HepG2 (cell line): Measurements from ENCODE around the gene NLRC4. TPM values are rescaled to one million over a fixed set of nuclear protein-coding genes. Genes with fewer than 3 reads are reported as not detected.

ENCODE experiments used
- ATAC-seq: fragments of 200-7000 bp; cut with Tn5 transposase; 3 replicates; pipeline ENCODE4 v1.9.1; 2020; ENCODE audit warnings: mild to moderate bottlenecking, moderate library complexity
- BruUV-seq: library from RNA; stranded (reverse); fragments of 400-500 nt; replicated peaks from 2 replicates; lab custom pipeline; 2021; lab: Mats Ljungman, UMichigan
- CTCF ChIA-PET: fragments of 300-600 bp; formaldehyde crosslinking; extraction: SDS; loops from one replicate; lab custom pipeline; 2021; ENCODE audit warnings: low total read pairs, inconsistent platforms, low intra/inter-chr PET ratio; lab: Yijun Ruan, JAX
- POLR2A ChIA-PET: fragments of 350-600 bp; sonication (Branson Sonifier 250); formaldehyde crosslinking; loops from one replicate; lab custom pipeline; 2020; ENCODE audit warnings: antibody characterized with exemption, inconsistent platforms; lab: Yijun Ruan, JAX
- DNase-seq: peaks from one replicate; pipeline ENCODE4 v3.0.0-alpha.2; 2015; ENCODE audit warnings: low spot score
- FAIRE-seq: peaks from 3 replicates; lab custom pipeline; 2011; peaks lifted over from hg19 to GRCh38; lab: Jason Lieb, UNC
- H2AFZ ChIP-seq: one replicate; pipeline ENCODE4 v1.6.1; 2011; ENCODE audit warnings: low read length, inconsistent platforms
- H3K27ac ChIP-seq: fragments of 300-600 bp; 3 replicates; pipeline ENCODE4 v1.8.0; 2011; ENCODE audit warnings: mixed run types, mild to moderate bottlenecking, mixed read lengths, low read length, inconsistent platforms; ENCODE audit not compliant: insufficient read depth; ENCODE audit errors: extremely low read length
- H3K27me3 ChIP-seq, 2 experiments: fragments of 200-600 bp in 1 of 2; 2 replicates in 1 of 2; 3 replicates in 1 of 2; pipeline versions ENCODE4 v1.6.0 to v1.8.0; 2011; ENCODE audit warnings: low read length in 2 of 2, mild to moderate bottlenecking in 2 of 2, moderate library complexity in 2 of 2, inconsistent platforms in 1 of 2; ENCODE audit not compliant: insufficient read depth in 2 of 2, control insufficient read depth in 1 of 2
- H3K36me3 ChIP-seq, 2 experiments: fragments of 200-600 bp in 1 of 2; replicated peaks in 1 of 2; 2 replicates in 1 of 2; 3 replicates in 1 of 2; pipeline versions ENCODE4 v1.5.1 to v1.8.0; 2011; ENCODE audit warnings: low read length in 2 of 2, inconsistent platforms in 1 of 2; ENCODE audit not compliant: insufficient read depth in 2 of 2, control insufficient read depth in 1 of 2
- H3K4me1 ChIP-seq: 2 replicates; pipeline ENCODE4 v1.5.1; 2012; ENCODE audit warnings: low read length, inconsistent platforms; ENCODE audit not compliant: insufficient read depth
- H3K4me2 ChIP-seq: 2 replicates; pipeline ENCODE4 v1.6.0; 2011; ENCODE audit warnings: low read depth, low read length, inconsistent platforms
- H3K4me3 ChIP-seq, 3 experiments: fragments of 200-600 bp in 1 of 3; sonication (generic), shearing (Covaris generic) in 1 of 3; replicated peaks in 1 of 3; 2 replicates each; pipeline ENCODE4 v1.5.1; 2011 to 2016; ENCODE audit warnings: low read length in 3 of 3, inconsistent platforms in 2 of 3, low read depth in 2 of 3, mild to moderate bottlenecking in 2 of 3, control low read depth in 1 of 3, mixed read lengths in 1 of 3; ENCODE audit not compliant: insufficient read depth in 1 of 3
- H3K79me2 ChIP-seq: one replicate; pipeline ENCODE4 v1.6.1; 2011; ENCODE audit warnings: low read length, inconsistent platforms; ENCODE audit not compliant: insufficient read depth
- H3K9ac ChIP-seq: 2 replicates; pipeline ENCODE4 v1.6.0; 2011; ENCODE audit warnings: mild to moderate bottlenecking, low read depth, low read length, inconsistent platforms; ENCODE audit not compliant: insufficient read depth
- H3K9me3 ChIP-seq: 2 replicates; pipeline ENCODE4 v1.5.1; 2012; ENCODE audit warnings: mild to moderate bottlenecking, low read length
- H4K20me1 ChIP-seq: 2 replicates; pipeline ENCODE4 v1.6.0; 2011; ENCODE audit warnings: inconsistent platforms, mild to moderate bottlenecking, low read length, moderate library complexity; ENCODE audit not compliant: insufficient read depth
- ARNTL ChIP-seq: sonication (generic); formaldehyde crosslinking; IDR thresholded peaks from 2 replicates; pipeline ENCODE4 v1.4.0; 2020; ENCODE audit warnings: mild to moderate bottlenecking, missing genetic modification reagents
- HINFP ChIP-seq: sonication (generic); formaldehyde crosslinking; IDR thresholded peaks from 2 replicates; pipeline ENCODE4 v1.4.0; 2020; ENCODE audit warnings: low read depth, mild to moderate bottlenecking, missing genetic modification reagents
- MAF1 ChIP-seq: sonication (generic); formaldehyde crosslinking; IDR thresholded peaks from 2 replicates; pipeline ENCODE4 v1.5.0; 2020; ENCODE audit warnings: missing genetic modification reagents, borderline replicate concordance
- PCBP1 ChIP-seq: fragments of 200-400 bp; formaldehyde crosslinking; IDR thresholded peaks from 2 replicates; pipeline ENCODE4 v1.6.1; 2017; ENCODE audit warnings: mild to moderate bottlenecking, low read depth, low read length, borderline replicate concordance
- ZBTB2 ChIP-seq: sonication (generic); formaldehyde crosslinking; IDR thresholded peaks from 2 replicates; pipeline ENCODE4 v1.8.0; 2022; ENCODE audit warnings: low read depth, missing genetic modification reagents
- ZFP62 ChIP-seq: sonication (generic); formaldehyde crosslinking; IDR thresholded peaks from 2 replicates; pipeline ENCODE4 v1.4.0; 2020; ENCODE audit warnings: missing genetic modification reagents
- ZNF558 ChIP-seq: sonication (generic); formaldehyde crosslinking; IDR thresholded peaks from 2 replicates; pipeline ENCODE4 v1.9.0; 2022; ENCODE audit warnings: mild to moderate bottlenecking, missing genetic modification reagents, borderline replicate concordance
- ZNF563 ChIP-seq: sonication (generic); formaldehyde crosslinking; IDR thresholded peaks from 2 replicates; pipeline ENCODE4 v1.8.0; 2022; ENCODE audit warnings: mild to moderate bottlenecking, moderate library complexity, missing genetic modification reagents
- ZNF687 ChIP-seq: sonication (generic); formaldehyde crosslinking; IDR thresholded peaks from 2 replicates; pipeline ENCODE4 v1.5.1; 2020; ENCODE audit warnings: mild to moderate bottlenecking, missing genetic modification reagents, moderate library complexity
- WGBS: methylation state at CpG from one replicate; pipeline ENCODE4 v1.1.6; 2017; ENCODE audit warnings: low lambda C conversion rate; 5-methylcytosine and 5-hydroxymethylcytosine counted together
- in situ Hi-C: cut with HindIII; loops from 2 replicates; pipeline ENCODE4 v1.10.0; 2017; ENCODE audit warnings: low pct_unique_long_range_greater_than_20kb; ENCODE audit not compliant: extremely low pct_ligation_motif_present
- intact Hi-C: fragments of 100-400 bp; cut with micrococcal nuclease; formaldehyde crosslinking; loops from one replicate; pipeline ENCODE4 v1.10.0; 2022; ENCODE audit not compliant: unreplicated experiment
- polyA plus RNA-seq, 8 experiments: library from polyadenylated mRNA; depleted of rRNA in 3 of 8; stranded (reverse) in 7 of 8; unstranded in 1 of 8; fragments of >200 nt; fragmentation: Illumina TruSeq in 4 of 8; extraction: Trizol in 4 of 8; gene quantifications; 2 replicates each; pipeline versions ENCODE4 v1.2.1 to v1.2.3, GENCODE V29; 2011 to 2016; ENCODE audit warnings: low read depth in 4 of 8, missing spikeins in 1 of 8, mixed read lengths in 1 of 8; ENCODE audit not compliant: insufficient read depth in 1 of 8
- total RNA-seq, 5 experiments: library from RNA; depleted of rRNA; stranded (reverse); fragments of >200 nt; fragmentation: Illumina TruSeq; extraction: Trizol; gene quantifications; 2 replicates each; pipeline ENCODE4 v1.2.3, GENCODE V29; 2016; ENCODE audit warnings: low read depth in 1 of 5

Gene NLRC4
- total and polyA plus RNA-seq, 2 of the 13 experiments (the other 11 are each of a cell fraction or from before 2014, with no cell fraction given): 0.15 to 0.29 TPM

GRCh38 chr2:32274289-32274688 is 9.6 kb upstream of the NLRC4 start:
- Histone ChIP-seq H3K4me1 (peaks cover 50% of the 10 kb centered on the region), H4K20me1 (no peaks in the 10 kb centered on the region)
- TF ChIP-seq HINFP (CRISPR knock-in tag) (no peak), ZFP62 (CRISPR knock-in tag) (no peak), ZNF563 (CRISPR knock-in tag) (no peak), ZNF687 (CRISPR knock-in tag) (no peak), ZBTB2 (CRISPR knock-in tag) (no peak), PCBP1 (no peak), ARNTL (CRISPR knock-in tag) (no peak), MAF1 (no peak), ZNF558 (CRISPR knock-in tag) (no peak)
- TF ChIP-seq, all 625 proteins: peak for 0
- H2AFZ ChIP-seq: peak overlapping the region; percentile 66
- FAIRE-seq (no peak), DNase-seq (no peak), ATAC-seq (no peak)
- POLR2A ChIA-PET: interaction anchor here (1.7 kb wide), 1 partner anchor 9 kb away, joined by 4 read pairs; the partner anchor contains the start of gene NLRC4
- peaks cover 15% of the 10 kb centered on the region for H3K79me2 ChIP-seq
- in situ Hi-C loops: no loop called here
- CTCF ChIA-PET: no interaction called here
- no TSS peak for BruUV-seq
- H3K4me2 ChIP-seq: peak overlapping the region; percentile 55
- no peak overlapping the region for H3K4me3 ChIP-seq
- intact Hi-C loops: no loop called here
- H3K9ac ChIP-seq: no peak overlapping the region
- WGBS: 70% methylated on average over 2 of the region's 2 CpGs
- H3K27ac ChIP-seq: no peak overlapping the region
- H3K36me3 ChIP-seq: no peaks in the 10 kb centered on the region
- H3K27me3 ChIP-seq: no peaks in the 10 kb centered on the region; a peak in 1 of 5 replicates
- H3K9me3 ChIP-seq: no peaks in the 10 kb centered on the region
